HG03575 (cell line): ENCODE results near the gene CXXC5.
"Not testable (repeated sequence)": the region's sequence is repeated elsewhere in the genome, so short reads cannot be mapped to it uniquely, and the experiment has no call there.

ENCODE experiments used
- ATAC-seq: cut with Tn5 transposase; IDR thresholded peaks from one replicate; pipeline ENCODE4 v1.9.1; 2021; ENCODE audit not compliant: unreplicated experiment, insufficient number of reproducible peaks, low FRiP score; ENCODE audit errors: extremely low read depth

The CXXC5 gene

DNA sequence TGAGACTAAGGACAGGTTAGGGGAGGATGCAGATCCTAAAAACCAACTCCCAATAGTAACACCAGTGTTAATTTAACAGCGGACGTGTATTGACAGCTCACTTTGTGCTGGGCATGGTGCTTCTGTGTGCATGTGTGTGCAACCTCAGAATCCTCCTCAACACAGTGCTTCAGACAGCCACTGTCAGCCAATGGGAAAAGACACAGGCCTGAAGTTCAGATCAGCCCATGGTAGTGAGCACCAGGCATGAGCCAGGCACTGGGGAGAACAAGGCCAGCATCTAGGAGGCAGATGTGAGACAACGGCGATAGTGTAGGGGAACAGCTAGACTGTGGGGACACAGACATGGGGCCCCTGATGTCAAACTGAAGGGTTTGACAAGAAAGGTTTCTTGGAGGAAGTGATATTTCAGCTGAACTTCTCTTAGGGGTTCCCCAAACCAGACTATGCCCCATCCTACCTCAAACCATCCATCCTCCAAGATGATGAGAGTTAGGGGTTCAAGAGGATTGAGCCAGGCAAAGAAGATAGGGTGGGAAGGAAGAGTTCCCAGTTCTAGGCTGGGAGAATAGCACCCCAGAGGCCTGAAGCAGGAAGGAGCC lies 75.9 kb downstream of the CXXC5 start:
- no peak for ATAC-seq

DNA sequence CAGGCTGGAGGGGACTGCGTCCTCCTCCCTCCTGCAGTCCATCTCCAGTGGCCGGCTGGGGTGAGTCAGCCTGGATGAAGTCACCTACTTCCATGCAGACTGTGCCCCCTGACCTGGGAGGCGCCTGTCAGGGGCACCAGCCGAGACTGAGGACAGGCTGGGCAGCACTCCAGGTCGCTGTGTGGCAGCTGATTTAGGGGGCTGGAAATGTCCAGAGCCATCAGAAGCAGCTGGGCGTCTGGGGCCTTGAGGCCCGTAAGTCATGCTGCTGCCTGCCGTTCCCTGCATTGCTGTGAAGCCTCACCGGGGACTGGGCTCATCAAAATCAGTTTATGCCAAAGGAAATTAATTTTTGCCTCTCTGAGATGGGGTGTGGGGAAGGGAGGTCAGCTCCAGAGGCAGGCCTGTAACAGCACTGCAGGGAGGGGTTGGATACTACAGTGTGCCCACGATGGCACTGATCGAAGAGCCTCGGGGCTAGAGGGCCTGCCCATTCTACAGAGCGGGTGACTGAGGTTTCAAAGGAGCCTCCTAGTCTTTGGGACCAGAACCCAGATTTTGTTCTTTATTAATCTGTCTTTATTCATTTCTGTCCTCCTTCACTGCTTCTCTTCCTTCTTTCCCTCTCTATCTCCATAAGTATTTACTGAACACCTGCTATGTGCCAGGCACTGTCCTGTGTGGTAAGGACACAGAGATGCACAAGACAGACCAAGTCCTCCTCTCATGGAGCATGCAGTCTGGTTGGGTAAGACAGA lies 77.1 kb downstream of the CXXC5 start:
- ATAC-seq: no peak

DNA sequence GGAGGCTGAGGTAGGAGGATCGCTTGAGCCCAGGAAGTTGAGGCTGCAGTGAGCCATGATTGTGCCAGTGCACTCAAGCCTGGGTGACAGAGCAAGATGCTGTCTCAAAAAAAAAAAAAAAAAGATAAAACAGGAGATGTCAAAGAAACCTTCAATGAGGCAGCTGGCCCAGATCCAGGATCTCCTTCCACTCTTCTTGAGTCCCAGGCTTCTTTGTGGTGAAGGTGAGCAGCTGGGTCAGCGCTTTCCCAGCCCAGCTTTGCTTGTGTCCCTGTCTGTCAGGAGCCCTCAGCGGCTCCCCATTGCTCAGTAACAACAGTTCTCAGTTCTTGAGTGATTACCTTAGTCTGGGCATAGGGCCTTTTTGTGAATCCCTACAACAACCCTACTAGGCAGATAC lies 78.1 kb downstream of the CXXC5 start:
- no peak for ATAC-seq

DNA sequence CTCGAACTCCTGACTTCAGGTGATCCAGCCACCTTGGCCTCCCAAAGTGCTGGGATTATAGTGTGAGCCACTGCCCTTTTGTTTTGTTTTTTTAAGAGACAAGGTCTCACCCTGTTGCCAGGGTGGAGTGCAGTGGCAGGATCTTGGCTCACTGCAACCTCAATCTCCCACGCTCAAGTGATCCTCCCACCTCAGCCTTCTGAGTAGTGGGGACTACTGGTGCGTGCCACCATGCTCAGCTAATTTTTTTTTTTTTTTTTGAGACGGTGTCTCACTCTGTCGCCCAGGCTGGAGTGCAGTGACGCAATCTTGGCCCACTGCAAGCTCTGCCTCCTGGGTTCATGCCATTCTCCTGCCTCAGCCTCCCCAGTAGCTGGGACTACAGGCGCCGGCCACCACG lies 79.5 kb downstream of the CXXC5 start:
- ATAC-seq: not testable (repeated sequence)

DNA sequence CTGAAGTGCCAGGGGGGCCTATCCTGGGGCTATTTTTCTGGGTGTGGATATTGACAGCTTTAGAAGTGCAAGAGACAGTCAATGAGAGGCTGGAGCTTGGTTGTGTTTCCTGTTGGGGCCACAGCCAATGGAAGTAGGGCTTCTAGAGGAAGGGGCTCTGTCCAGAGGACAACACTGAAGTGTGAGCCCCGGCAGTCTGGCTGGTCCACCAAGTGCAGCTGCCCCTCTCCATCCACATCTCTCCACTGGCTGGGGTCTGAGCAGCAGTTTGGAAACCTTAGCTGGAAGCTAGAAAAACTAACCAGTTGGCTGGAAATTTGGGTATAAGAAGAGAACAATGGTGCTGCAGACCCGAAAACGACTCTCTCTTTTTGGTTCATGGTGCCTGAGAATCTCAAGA lies 83.1 kb downstream of the CXXC5 start:
- no peak for ATAC-seq

DNA sequence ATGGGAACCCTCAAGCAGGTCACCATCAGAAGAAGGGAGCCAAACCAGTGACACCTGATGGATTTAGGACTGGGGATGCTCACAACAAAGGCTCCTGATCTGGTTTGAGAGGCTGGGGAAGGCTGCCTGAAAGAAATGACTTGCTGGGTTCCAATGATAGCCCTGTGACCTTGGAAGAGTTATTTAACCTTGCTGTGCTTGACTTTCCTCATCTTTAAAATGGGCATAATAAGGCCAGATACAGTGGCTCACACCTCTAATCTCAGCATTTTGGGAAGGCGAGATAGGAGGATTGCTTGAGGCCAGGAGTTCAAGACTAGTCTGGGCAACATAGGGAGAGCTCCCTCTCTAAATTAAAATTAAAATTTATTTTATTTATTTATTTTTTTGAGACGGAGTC lies 83.9 kb downstream of the CXXC5 start:
- no peak for ATAC-seq

DNA sequence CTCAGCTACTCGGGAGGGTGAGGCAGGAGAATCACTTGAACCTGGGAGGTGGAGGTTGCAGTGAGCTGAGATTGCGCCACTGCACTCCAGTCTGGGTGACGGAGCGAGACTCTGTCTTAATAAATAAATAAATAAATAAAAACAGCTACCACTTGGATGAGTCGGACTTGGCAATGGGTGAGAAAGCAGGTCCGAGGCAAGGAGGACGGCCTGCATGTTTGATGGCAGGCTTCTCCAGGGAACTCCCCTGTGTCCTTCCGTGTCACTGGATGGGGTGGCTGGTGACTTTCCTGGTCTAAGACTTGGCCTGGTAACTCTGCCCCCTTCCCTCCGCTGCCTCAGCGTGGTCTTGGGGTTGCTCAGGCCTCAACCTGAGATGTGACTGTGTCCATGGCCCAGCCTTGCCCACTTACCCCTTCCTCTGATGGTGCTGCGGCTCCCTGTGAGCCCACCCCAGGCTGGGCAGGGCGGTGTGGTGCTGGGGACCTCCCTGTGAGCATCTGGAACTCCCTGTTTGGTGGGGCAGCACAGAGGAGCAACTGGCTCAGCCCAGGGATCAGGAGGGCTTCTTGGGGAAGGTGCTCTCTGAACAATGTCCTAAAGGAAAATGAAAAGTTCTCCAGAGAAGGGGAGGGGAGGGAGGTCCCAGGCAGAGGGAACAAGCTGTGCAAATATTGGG lies 85.0 kb downstream of the CXXC5 start:
- ATAC-seq: no peak
